ENCODE measurements around the gene LEFTY1. TPM values are rescaled to one million over a fixed set of nuclear protein-coding genes. Genes with fewer than 3 reads are reported as not detected.
A peak's percentile ranks its signal among the peaks of the same experiment; 100 is the strongest.

LEFTY1 gene
- total and polyA plus RNA-seq, 2 donors (not counting 1 experiment from before 2014, with no cell fraction given): not detected

GRCh38 chr1:225883616-225884265 is 5.2 kb downstream of the LEFTY1 start:
- Histone ChIP-seq H2AFZ (ENCODE audit: low read length) (no peak overlapping the region), H3K4me2 (ENCODE audit: extremely low read depth, insufficient read depth, low read length) (no peak overlapping the region)
- no peak for DNase-seq (ENCODE audit: low read depth in 2 of 2)

GRCh38 chr1:225882694-225883615 is 6.0 kb downstream of the LEFTY1 start:
- Histone ChIP-seq H3K4me3 (replicated peaks in 1 of 4; ENCODE audit: control extremely low read depth in 1 of 4, insufficient read depth in 1 of 4, low read depth in 3 of 4, low read length in 4 of 4) (peak overlapping the region; percentile 63 to 98 (median 71)), H3K9me3 (ENCODE audit: control insufficient read depth, insufficient read depth, low read depth, low read length) (no peaks in the 10 kb centered on the region), H3K9ac (ENCODE audit: insufficient read depth, low read length) (peak overlapping the region; percentile 67), H3K4me1 (ENCODE audit: control insufficient read depth, extremely low read depth, insufficient read depth, low read length) (peaks cover 13% of the 10 kb centered on the region), H3K36me3 (ENCODE audit: control insufficient read depth, insufficient read depth, low read length) (no peaks in the 10 kb centered on the region), H2AFZ (ENCODE audit: low read length) (peak overlapping the region; percentile 67), H3K79me2 (ENCODE audit: control insufficient read depth, insufficient read depth, low read length) (peaks cover 8% of the 10 kb centered on the region), H3K27me3 (ENCODE audit: control insufficient read depth, insufficient read depth, low read length) (no peaks in the 10 kb centered on the region), H4K20me1 (ENCODE audit: control insufficient read depth, extremely low read depth, insufficient read depth, low read length) (no peaks in the 10 kb centered on the region), H3K4me2 (ENCODE audit: extremely low read depth, insufficient read depth, low read length) (peak overlapping the region; percentile 99), H3K27ac (ENCODE audit: insufficient read depth, low read length) (peak overlapping the region; percentile 88)
- peak; percentile 46 to 54 for DNase-seq (ENCODE audit: low read depth in 2 of 2)
- TF ChIP-seq, protein P1, sequence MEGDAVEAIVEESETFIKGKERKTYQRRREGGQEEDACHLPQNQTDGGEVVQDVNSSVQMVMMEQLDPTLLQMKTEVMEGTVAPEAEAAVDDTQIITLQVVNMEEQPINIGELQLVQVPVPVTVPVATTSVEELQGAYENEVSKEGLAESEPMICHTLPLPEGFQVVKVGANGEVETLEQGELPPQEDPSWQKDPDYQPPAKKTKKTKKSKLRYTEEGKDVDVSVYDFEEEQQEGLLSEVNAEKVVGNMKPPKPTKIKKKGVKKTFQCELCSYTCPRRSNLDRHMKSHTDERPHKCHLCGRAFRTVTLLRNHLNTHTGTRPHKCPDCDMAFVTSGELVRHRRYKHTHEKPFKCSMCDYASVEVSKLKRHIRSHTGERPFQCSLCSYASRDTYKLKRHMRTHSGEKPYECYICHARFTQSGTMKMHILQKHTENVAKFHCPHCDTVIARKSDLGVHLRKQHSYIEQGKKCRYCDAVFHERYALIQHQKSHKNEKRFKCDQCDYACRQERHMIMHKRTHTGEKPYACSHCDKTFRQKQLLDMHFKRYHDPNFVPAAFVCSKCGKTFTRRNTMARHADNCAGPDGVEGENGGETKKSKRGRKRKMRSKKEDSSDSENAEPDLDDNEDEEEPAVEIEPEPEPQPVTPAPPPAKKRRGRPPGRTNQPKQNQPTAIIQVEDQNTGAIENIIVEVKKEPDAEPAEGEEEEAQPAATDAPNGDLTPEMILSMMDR (conservative IDR thresholded peaks at IDR 0.05 in 1 of 2, IDR thresholded peaks at IDR 0.05 in 1 of 2; ENCODE audit: low read depth in 1 of 2, low read length in 2 of 2): no peak
- TF ChIP-seq EZH2 (IDR thresholded peaks at IDR 0.05; ENCODE audit: low read length, missing control alignments): no peak

More at GRCh38 chr1:225883616-225884265, 5.2 kb downstream of the LEFTY1 start:
- Histone ChIP-seq H3K36me3 (ENCODE audit: control insufficient read depth, insufficient read depth, low read length) (no peaks in the 10 kb centered on the region), H3K79me2 (ENCODE audit: control insufficient read depth, insufficient read depth, low read length) (peaks cover 8% of the 10 kb centered on the region), H3K9me3 (ENCODE audit: control insufficient read depth, insufficient read depth, low read depth, low read length) (no peaks in the 10 kb centered on the region), H3K27me3 (ENCODE audit: control insufficient read depth, insufficient read depth, low read length) (no peaks in the 10 kb centered on the region), H3K4me1 (ENCODE audit: control insufficient read depth, extremely low read depth, insufficient read depth, low read length) (peaks cover 13% of the 10 kb centered on the region), H3K9ac (ENCODE audit: insufficient read depth, low read length) (no peak overlapping the region), H3K27ac (ENCODE audit: insufficient read depth, low read length) (no peak overlapping the region), H3K4me3 (replicated peaks in 1 of 4; ENCODE audit: control extremely low read depth in 1 of 4, insufficient read depth in 1 of 4, low read depth in 3 of 4, low read length in 4 of 4) (no peak overlapping the region), H4K20me1 (ENCODE audit: control insufficient read depth, extremely low read depth, insufficient read depth, low read length) (no peaks in the 10 kb centered on the region)
- TF ChIP-seq, protein P1 (conservative IDR thresholded peaks at IDR 0.05 in 1 of 2, IDR thresholded peaks at IDR 0.05 in 1 of 2; ENCODE audit: low read depth in 1 of 2, low read length in 2 of 2): no peak
- no peak for TF ChIP-seq EZH2 (IDR thresholded peaks at IDR 0.05; ENCODE audit: low read length, missing control alignments)
